Anterior cingulate cortex (tissue), 58 donors: ENCODE data around the gene CNTFR.

Experiments used
- DNase-seq, 58 donors: peaks; one replicate each; lab custom pipeline; 2025; lab: John Stamatoyannopoulos, UW

The CNTFR gene

GRCh38 chr9:34513567-34514214 lies 75.8 kb downstream of the CNTFR start:
- peak in 38 of 58 donors; percentile 9 to 75 (median 38) for DNase-seq

- peak in 34 of 58 donors; percentile 15 to 79 (median 42) for DNase-seq
These were observed 77.1 kb downstream of the CNTFR start for GRCh38 chr9:34512131-34513078.

DNA sequence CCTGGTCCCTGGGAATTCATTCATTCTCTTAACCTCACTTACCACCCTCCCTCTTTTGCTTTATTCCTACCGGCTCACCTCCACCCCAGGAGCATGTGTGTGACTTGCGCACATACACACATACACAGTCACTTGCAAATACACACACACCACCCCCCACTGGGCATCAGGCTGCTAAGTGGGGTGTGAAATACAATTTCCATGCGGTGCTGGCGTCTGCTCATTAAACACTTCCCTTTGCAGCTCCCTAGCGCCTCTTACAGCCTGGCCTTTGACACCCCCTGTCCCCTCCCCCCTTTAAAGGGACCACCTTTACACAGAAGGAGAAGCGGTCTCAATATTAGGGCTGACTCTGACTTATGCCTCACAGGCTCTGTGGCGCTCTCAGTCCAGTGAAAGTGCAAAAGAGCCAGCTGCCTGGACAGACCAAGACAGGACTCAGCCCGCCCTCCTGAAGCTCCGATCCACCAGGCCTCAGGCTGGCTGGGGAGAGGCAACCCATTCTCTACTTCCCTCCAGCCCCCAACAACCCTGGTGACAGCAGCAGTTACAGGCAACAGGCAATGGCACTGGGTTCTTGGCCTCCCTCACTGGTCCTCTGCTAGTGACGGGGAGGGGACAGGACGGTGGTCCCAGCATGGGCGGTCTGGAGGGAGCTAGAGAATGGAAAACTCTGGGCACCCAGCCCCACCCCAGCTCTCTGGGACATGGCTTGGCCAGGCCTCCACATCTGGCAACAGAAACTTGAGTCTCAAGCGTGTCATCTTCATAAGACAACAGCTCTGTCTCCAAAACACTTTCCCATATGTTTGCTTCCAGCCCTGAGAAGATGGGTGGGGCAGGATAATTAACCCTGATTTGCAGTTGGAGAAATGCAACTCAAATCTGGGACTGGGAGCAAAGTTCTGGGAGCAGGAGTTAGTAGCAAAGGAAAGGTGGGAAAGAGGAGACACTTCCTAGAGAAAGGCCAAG lies 78.7 kb downstream of the CNTFR start:
- peak in 1 of 58 donors; percentile 23 for DNase-seq

- no peak for DNase-seq
These were observed 80.6 kb downstream of the CNTFR start for GRCh38 chr9:34508951-34509350.

DNA sequence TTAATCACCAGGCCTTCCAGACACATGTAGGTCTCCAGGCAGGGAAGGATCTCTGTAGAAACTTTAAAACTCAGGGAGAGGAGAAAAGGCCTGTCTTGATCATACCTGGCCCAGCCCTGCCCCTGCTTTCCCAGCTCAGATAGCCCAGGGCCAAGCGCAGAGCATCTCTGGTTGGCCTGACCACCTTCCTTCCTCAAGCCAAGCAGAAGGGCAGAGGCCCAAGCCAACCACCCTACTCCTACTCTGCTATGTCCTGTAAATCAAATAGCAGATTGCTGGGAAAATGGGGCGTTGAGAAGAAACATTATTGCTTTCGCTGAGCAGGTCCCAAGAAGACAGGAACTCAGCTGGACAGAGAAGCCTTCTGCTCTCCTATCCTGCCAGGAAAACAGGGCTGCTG lies 81.1 kb downstream of the CNTFR start:
- DNase-seq, result no peak

- DNase-seq, result no peak
These were observed 81.6 kb downstream of the CNTFR start for GRCh38 chr9:34507966-34508365.

DNA sequence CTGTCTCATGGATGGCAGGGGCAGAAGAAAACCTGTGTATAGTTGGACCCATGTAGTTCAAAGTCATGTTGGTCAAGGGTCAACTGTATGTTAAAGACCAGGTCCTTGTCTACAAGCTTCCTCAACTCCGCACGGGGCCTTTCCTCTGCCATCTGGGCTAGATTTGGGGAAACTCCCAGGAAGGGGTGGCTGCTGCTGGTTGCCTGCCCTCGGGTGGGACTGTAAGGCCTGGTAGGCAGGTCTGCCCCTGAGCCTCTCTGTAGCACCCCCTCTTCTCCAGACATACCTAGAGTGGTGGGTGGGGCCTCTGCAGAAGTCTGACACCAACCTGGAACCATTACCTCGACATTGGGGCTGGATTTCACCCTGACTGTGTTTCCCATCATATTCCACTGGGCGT lies 82.0 kb downstream of the CNTFR start:
- DNase-seq, result no peak

DNA sequence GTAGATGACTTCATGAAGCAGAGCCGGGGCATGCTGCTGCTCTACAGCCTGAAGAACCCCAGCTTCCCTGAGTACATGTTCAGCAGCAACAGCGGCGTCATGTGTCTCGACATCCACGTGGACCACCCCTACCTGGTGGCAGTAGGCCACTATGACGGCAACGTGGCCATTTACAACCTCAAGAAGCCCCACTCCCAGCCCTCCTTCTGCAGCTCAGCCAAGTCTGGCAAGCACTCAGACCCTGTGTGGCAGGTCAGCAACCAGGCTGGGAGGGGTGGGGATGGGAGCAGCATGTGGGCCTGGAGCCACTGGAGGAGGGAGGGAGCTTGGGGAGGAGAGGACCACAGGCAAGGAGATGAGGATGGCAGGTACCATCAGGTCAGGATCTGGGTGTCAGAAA lies 82.9 kb downstream of the CNTFR start:
- DNase-seq, result peak in 2 of 58 donors; percentile 16 to 35

GRCh38 chr9:34505370-34506120 lies 84.0 kb downstream of the CNTFR start:
- no peak for DNase-seq

- no peak for DNase-seq
These were observed 86.1 kb downstream of the CNTFR start for GRCh38 chr9:34503406-34503805.

GRCh38 chr9:34502891-34503290 lies 86.6 kb downstream of the CNTFR start:
- DNase-seq, result peak in 11 of 58 donors; percentile 10 to 75 (median 34)

GRCh38 chr9:34502471-34502870 lies 87.1 kb downstream of the CNTFR start:
- peak in 5 of 58 donors; percentile 62 to 84 (median 71) for DNase-seq

GRCh38 chr9:34501889-34502425 lies 87.6 kb downstream of the CNTFR start:
- DNase-seq, result peak; percentile 44 to 100 (median 96)
